GM21723 (cell line): Measurements from ENCODE around the gene GNG4.
"Not testable (repeated sequence)": the region's sequence is repeated elsewhere in the genome, so short reads cannot be mapped to it uniquely, and the experiment has no call there.

Experiments
- ATAC-seq: cut with Tn5 transposase; IDR thresholded peaks from one replicate; pipeline ENCODE4 v1.9.1; 2021; ENCODE audit warnings: mild to moderate bottlenecking, moderate library complexity; ENCODE audit not compliant: unreplicated experiment

Gene GNG4

GRCh38 chr1:235628316-235629005 lies 21.1 kb downstream of the GNG4 start:
- ATAC-seq: no peak

GRCh38 chr1:235625831-235626230 lies 23.8 kb downstream of the GNG4 start:
- ATAC-seq: no peak

- no peak for ATAC-seq
Measured at GRCh38 chr1:235625340-235625739, 24.2 kb downstream of the GNG4 start.

- ATAC-seq: no peak
Measured at GRCh38 chr1:235624721-235625333, 24.8 kb downstream of the GNG4 start.

GRCh38 chr1:235622936-235623779 lies 26.4 kb downstream of the GNG4 start:
- no peak for ATAC-seq

GRCh38 chr1:235619149-235619548 lies 30.4 kb downstream of the GNG4 start:
- not testable (repeated sequence) for ATAC-seq

GRCh38 chr1:235617808-235618207 lies 31.8 kb downstream of the GNG4 start:
- ATAC-seq: no peak

- ATAC-seq: no peak
Measured at GRCh38 chr1:235617140-235617539, 32.4 kb downstream of the GNG4 start.

GRCh38 chr1:235614442-235614954 lies 35.1 kb downstream of the GNG4 start:
- no peak for ATAC-seq

- no peak for ATAC-seq
Measured at GRCh38 chr1:235613602-235614001, 36.0 kb downstream of the GNG4 start.

- ATAC-seq: no peak
Measured at GRCh38 chr1:235612761-235613160, 36.8 kb downstream of the GNG4 start.

- no peak for ATAC-seq
Measured at GRCh38 chr1:235610157-235610556, 39.4 kb downstream of the GNG4 start.

- ATAC-seq: no peak
Measured at GRCh38 chr1:235608278-235608677, 41.3 kb downstream of the GNG4 start.

GRCh38 chr1:235607284-235607683 lies 42.3 kb downstream of the GNG4 start:
- ATAC-seq: no peak

GRCh38 chr1:235601104-235601503 lies 48.5 kb downstream of the GNG4 start:
- no peak for ATAC-seq

GRCh38 chr1:235599536-235599935 lies 50.0 kb downstream of the GNG4 start:
- ATAC-seq: no peak

- no peak for ATAC-seq
Measured at GRCh38 chr1:235597867-235598553, 51.6 kb downstream of the GNG4 start.

GRCh38 chr1:235595079-235595478 lies 54.5 kb downstream of the GNG4 start:
- ATAC-seq: no peak

GRCh38 chr1:235594281-235594895 lies 55.2 kb downstream of the GNG4 start:
- not testable (repeated sequence) for ATAC-seq

GRCh38 chr1:235588916-235589515 lies 60.6 kb downstream of the GNG4 start:
- no peak for ATAC-seq
